ENCODE measurements around the gene RSBN1. TPM values are rescaled to one million over a fixed set of nuclear protein-coding genes. Genes with fewer than 3 reads are reported as not detected.
A peak's percentile ranks its signal among the peaks of the same experiment; 100 is the strongest.

RSBN1 gene
- total RNA-seq, result 10 to 100 TPM; 18.2 to 37.6 (median 24.5) TPM

DNA sequence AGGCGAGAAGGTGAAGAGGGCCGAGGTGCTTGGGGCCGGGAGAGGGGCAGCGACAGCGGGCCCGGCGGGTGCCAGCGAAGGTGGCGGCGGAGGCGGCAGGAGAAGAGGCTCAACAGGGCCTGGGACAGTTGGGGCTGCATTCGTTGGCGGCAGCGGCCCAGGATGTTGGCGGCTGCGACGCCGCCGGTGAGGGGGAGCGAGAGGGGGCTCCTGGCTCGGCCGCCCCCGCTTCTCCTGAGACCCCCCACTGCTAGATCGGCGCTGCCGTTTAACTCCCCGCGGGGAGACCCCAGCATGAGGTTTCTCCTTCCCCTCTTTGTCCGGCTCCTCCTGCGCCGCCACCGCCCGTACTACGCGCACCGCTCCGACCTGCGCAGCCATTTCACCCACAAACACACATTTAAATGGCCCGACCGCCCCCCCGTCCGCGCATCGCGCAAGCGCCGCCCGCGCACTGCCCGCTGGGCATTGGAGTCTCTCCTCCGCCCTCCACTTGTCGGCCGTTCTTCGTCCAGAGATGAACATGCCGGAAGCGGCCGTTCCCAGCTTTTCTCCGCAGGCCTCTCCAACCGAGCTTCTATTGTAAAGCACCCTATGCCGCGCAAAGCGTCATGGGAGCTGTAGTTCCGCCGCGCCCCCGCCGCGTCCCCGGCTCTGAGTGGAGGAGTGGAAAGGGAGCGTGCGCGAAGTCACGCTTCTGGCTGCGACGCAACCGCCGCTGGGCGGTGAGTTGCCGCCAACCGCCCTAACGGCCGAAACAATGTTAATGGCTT lies at the start of gene RSBN1:
Gene RSBN1 (minus strand): TSS at position 589 of the 773 bp plus-strand sequence. CDS start 64 bp downstream, at position 525.
- 0 to 1% methylated on average over 72 to 81 of the region's 82 CpGs for WGBS, 2 donors
- peak in 1 of 2 donors; percentile 84 for TF ChIP-seq POLR2A (IDR thresholded peaks at IDR 0.05)
- TF ChIP-seq, protein P1, sequence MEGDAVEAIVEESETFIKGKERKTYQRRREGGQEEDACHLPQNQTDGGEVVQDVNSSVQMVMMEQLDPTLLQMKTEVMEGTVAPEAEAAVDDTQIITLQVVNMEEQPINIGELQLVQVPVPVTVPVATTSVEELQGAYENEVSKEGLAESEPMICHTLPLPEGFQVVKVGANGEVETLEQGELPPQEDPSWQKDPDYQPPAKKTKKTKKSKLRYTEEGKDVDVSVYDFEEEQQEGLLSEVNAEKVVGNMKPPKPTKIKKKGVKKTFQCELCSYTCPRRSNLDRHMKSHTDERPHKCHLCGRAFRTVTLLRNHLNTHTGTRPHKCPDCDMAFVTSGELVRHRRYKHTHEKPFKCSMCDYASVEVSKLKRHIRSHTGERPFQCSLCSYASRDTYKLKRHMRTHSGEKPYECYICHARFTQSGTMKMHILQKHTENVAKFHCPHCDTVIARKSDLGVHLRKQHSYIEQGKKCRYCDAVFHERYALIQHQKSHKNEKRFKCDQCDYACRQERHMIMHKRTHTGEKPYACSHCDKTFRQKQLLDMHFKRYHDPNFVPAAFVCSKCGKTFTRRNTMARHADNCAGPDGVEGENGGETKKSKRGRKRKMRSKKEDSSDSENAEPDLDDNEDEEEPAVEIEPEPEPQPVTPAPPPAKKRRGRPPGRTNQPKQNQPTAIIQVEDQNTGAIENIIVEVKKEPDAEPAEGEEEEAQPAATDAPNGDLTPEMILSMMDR (IDR thresholded peaks at IDR 0.05), result no peak
- peak within 1 kb of the TSS; percentile 89 for H3K4me3 ChIP-seq (ENCODE audit: low read depth, poor library complexity, severe bottlenecking)
- DNase-seq (ENCODE audit: low spot score in 2 of 2), result peak; percentile 99 to 100
- intact Hi-C loops (cut with DNase I; ENCODE audit: low total_unique reads), result loop anchor here (5.0 kb wide), 1 partner anchor 610 kb away; no protein-coding TSS in a partner anchor

- WGBS, 2 donors, result 92 to 93% methylated on average over 5 of the region's 5 CpGs
- DNase-seq (ENCODE audit: low spot score in 2 of 2), result no peak
- H3K4me3 ChIP-seq (ENCODE audit: low read depth, poor library complexity, severe bottlenecking), result no peak overlapping the region
- intact Hi-C loops (cut with DNase I; ENCODE audit: low total_unique reads), result no loop called here
- TF ChIP-seq, protein P1 (IDR thresholded peaks at IDR 0.05), result no peak
- no peak for TF ChIP-seq POLR2A (IDR thresholded peaks at IDR 0.05)
Observed at GRCh38 chr1:113861641-113862040, 49.4 kb upstream of the RSBN1 start.

GRCh38 chr1:113860891-113861290 lies 48.6 kb upstream of the RSBN1 start:
- intact Hi-C loops (cut with DNase I; ENCODE audit: low total_unique reads), result no loop called here
- WGBS, 2 donors, result 68 to 73% methylated on average over 3 of the region's 3 CpGs
- no peak overlapping the region for H3K4me3 ChIP-seq (ENCODE audit: low read depth, poor library complexity, severe bottlenecking)
- no peak for TF ChIP-seq POLR2A (IDR thresholded peaks at IDR 0.05)
- TF ChIP-seq, protein P1 (IDR thresholded peaks at IDR 0.05), result no peak
- no peak for DNase-seq (ENCODE audit: low spot score in 2 of 2)

- DNase-seq (ENCODE audit: low spot score in 2 of 2), result no peak
- TF ChIP-seq, protein P1 (IDR thresholded peaks at IDR 0.05), result no peak
- no peak for TF ChIP-seq POLR2A (IDR thresholded peaks at IDR 0.05)
- intact Hi-C loops (cut with DNase I; ENCODE audit: low total_unique reads), result no loop called here
- no peak overlapping the region for H3K4me3 ChIP-seq (ENCODE audit: low read depth, poor library complexity, severe bottlenecking)
- 57 to 61% methylated on average over 3 of the region's 3 CpGs for WGBS, 2 donors
Observed at GRCh38 chr1:113859478-113860175, 47.4 kb upstream of the RSBN1 start.

- no peak overlapping the region for H3K4me3 ChIP-seq (ENCODE audit: low read depth, poor library complexity, severe bottlenecking)
- TF ChIP-seq, protein P1 (IDR thresholded peaks at IDR 0.05), result no peak
- TF ChIP-seq POLR2A (IDR thresholded peaks at IDR 0.05), result no peak
- 70 to 82% methylated on average over 1 of the region's 1 CpG for WGBS, 2 donors
- intact Hi-C loops (cut with DNase I; ENCODE audit: low total_unique reads), result no loop called here
- DNase-seq (ENCODE audit: low spot score in 2 of 2), result no peak
Observed at GRCh38 chr1:113858982-113859381, 46.7 kb upstream of the RSBN1 start.

Measured in lower leg skin (tissue), 4 donors.